HepG2 (cell line): ENCODE results near the gene TCF19. TPM values are rescaled to one million over a fixed set of nuclear protein-coding genes. Genes with fewer than 3 reads are reported as not detected.
A peak's percentile ranks its signal among the peaks of the same experiment; 100 is the strongest.

ENCODE experiments used
- DMAP1 ChIP-seq: IDR thresholded peaks from 2 replicates; pipeline ENCODE4 v1.6.1; 2016
- FOXK2 ChIP-seq: fragments of 450-650 bp; IDR thresholded peaks from 2 replicates; pipeline ENCODE4 v1.6.1; 2016
- HNRNPK ChIP-seq: fragments of 200-400 bp; formaldehyde crosslinking; IDR thresholded peaks from 2 replicates; pipeline ENCODE4 v1.6.1; 2018; ENCODE audit warnings: low read length, low read depth, moderate library complexity, mild to moderate bottlenecking; ENCODE audit not compliant: poor library complexity, severe bottlenecking
- KDM5B ChIP-seq: sonication (generic); formaldehyde crosslinking; IDR thresholded peaks from 2 replicates; pipeline ENCODE4 v1.4.0; 2020; ENCODE audit warnings: missing genetic modification reagents, mild to moderate bottlenecking, borderline replicate concordance
- MED8 ChIP-seq: sonication (generic); formaldehyde crosslinking; IDR thresholded peaks from 2 replicates; pipeline ENCODE4 v1.8.1; 2023; ENCODE audit warnings: mild to moderate bottlenecking, missing genetic modification reagents; ENCODE audit not compliant: insufficient replicate concordance
- NFKB2 ChIP-seq: sonication (generic); formaldehyde crosslinking; IDR thresholded peaks from 2 replicates; pipeline ENCODE4 v1.4.0; 2020; ENCODE audit warnings: missing genetic modification reagents, borderline replicate concordance
- NONO ChIP-seq, 2 experiments: fragments of 450-650 bp in 1 of 2; sonication (generic) in 1 of 2; formaldehyde crosslinking in 1 of 2; IDR thresholded peaks in 1 of 2; conservative IDR thresholded peaks in 1 of 2; 2 replicates each; pipeline versions ENCODE4 v1.6.1 to v1.8.0; 2017 to 2022; ENCODE audit warnings: mild to moderate bottlenecking in 1 of 2, missing genetic modification reagents in 1 of 2, moderate library complexity in 1 of 2
- PITX1 ChIP-seq: sonication (generic); formaldehyde crosslinking; IDR thresholded peaks from 2 replicates; pipeline ENCODE4 v1.5.1; 2020; ENCODE audit warnings: mild to moderate bottlenecking, missing genetic modification reagents
- RELA ChIP-seq: sonication (generic); formaldehyde crosslinking; IDR thresholded peaks from 2 replicates; pipeline ENCODE4 v1.4.0; 2020; ENCODE audit warnings: missing genetic modification reagents
- SMAD3 ChIP-seq: sonication (generic); formaldehyde crosslinking; IDR thresholded peaks from 2 replicates; pipeline ENCODE4 v1.4.0; 2020; ENCODE audit warnings: missing genetic modification reagents
- SRSF1 ChIP-seq: fragments of 200-400 bp; formaldehyde crosslinking; optimal IDR thresholded peaks from 2 replicates; pipeline ENCODE3; 2017; ENCODE audit warnings: mild to moderate bottlenecking, low read depth, low read length, moderate library complexity
- SYNCRIP ChIP-seq: fragments of 200-400 bp; formaldehyde crosslinking; IDR thresholded peaks from 2 replicates; pipeline ENCODE4 v1.6.1; 2018; ENCODE audit warnings: mild to moderate bottlenecking, low read depth, low read length; ENCODE audit not compliant: insufficient read depth
- TFDP1 ChIP-seq: IDR thresholded peaks from 2 replicates; pipeline ENCODE4 v1.6.1; 2016; ENCODE audit warnings: missing compliant biosample characterization, missing genetic modification reagents, borderline replicate concordance
- THAP7 ChIP-seq: sonication (generic); formaldehyde crosslinking; IDR thresholded peaks from 2 replicates; pipeline ENCODE4 v1.8.1; 2023; ENCODE audit warnings: mild to moderate bottlenecking, missing genetic modification reagents
- THYN1 ChIP-seq: sonication (generic); formaldehyde crosslinking; IDR thresholded peaks from 2 replicates; pipeline ENCODE4 v1.8.1; 2023; ENCODE audit warnings: low read depth, mild to moderate bottlenecking, moderate library complexity, missing genetic modification reagents, borderline replicate concordance
- TIGD3 ChIP-seq: sonication (generic); formaldehyde crosslinking; IDR thresholded peaks from 2 replicates; pipeline ENCODE4 v1.5.1; 2020; ENCODE audit warnings: mild to moderate bottlenecking, missing genetic modification reagents, borderline replicate concordance
- U2AF1 ChIP-seq: fragments of 200-400 bp; formaldehyde crosslinking; optimal IDR thresholded peaks from 2 replicates; pipeline ENCODE3; 2017; ENCODE audit warnings: mild to moderate bottlenecking, low read depth, low read length
- ZKSCAN5 ChIP-seq: sonication (generic); formaldehyde crosslinking; IDR thresholded peaks from 2 replicates; pipeline ENCODE4 v1.5.1; 2020; ENCODE audit warnings: mild to moderate bottlenecking, missing genetic modification reagents
- ZNF124 ChIP-seq: sonication (generic); formaldehyde crosslinking; IDR thresholded peaks from 2 replicates; pipeline ENCODE4 v1.4.0; 2020; ENCODE audit warnings: missing genetic modification reagents
- ZNF484 ChIP-seq: sonication (generic); formaldehyde crosslinking; IDR thresholded peaks from 2 replicates; pipeline ENCODE4 v1.5.1; 2020; ENCODE audit warnings: mild to moderate bottlenecking, low read depth, missing genetic modification reagents, borderline replicate concordance
- ZNF674 ChIP-seq: sonication (generic); formaldehyde crosslinking; IDR thresholded peaks from 2 replicates; pipeline ENCODE4 v1.5.0; 2020; ENCODE audit warnings: low read depth, mild to moderate bottlenecking, missing genetic modification reagents
- ZNF768 ChIP-seq: sonication (generic); formaldehyde crosslinking; IDR thresholded peaks from 2 replicates; pipeline ENCODE4 v1.4.0; 2020; ENCODE audit warnings: missing genetic modification reagents
- polyA plus RNA-seq, 8 experiments: library from polyadenylated mRNA; depleted of rRNA in 3 of 8; stranded (reverse) in 7 of 8; unstranded in 1 of 8; fragments of >200 nt; fragmentation: Illumina TruSeq in 4 of 8; extraction: Trizol in 4 of 8; gene quantifications; 2 replicates each; pipeline versions ENCODE4 v1.2.1 to v1.2.3, GENCODE V29; 2011 to 2016; ENCODE audit warnings: low read depth in 4 of 8, missing spikeins in 1 of 8, mixed read lengths in 1 of 8; ENCODE audit not compliant: insufficient read depth in 1 of 8
- total RNA-seq, 5 experiments: library from RNA; depleted of rRNA; stranded (reverse); fragments of >200 nt; fragmentation: Illumina TruSeq; extraction: Trizol; gene quantifications; 2 replicates each; pipeline ENCODE4 v1.2.3, GENCODE V29; 2016; ENCODE audit warnings: low read depth in 1 of 5
- TF ChIP-seq, protein P1 (sequence below): sonication (generic); formaldehyde crosslinking; IDR thresholded peaks from 2 replicates; pipeline ENCODE4 v1.4.0; 2020; ENCODE audit warnings: mild to moderate bottlenecking, low read depth, missing genetic modification reagents
- TF ChIP-seq, protein P2 (sequence below): sonication (generic); formaldehyde crosslinking; IDR thresholded peaks from 2 replicates; pipeline ENCODE4 v1.8.0; 2022; ENCODE audit warnings: mild to moderate bottlenecking, missing genetic modification reagents

TCF19 gene
- total and polyA plus RNA-seq, 2 of the 13 experiments (the other 11 are each of a cell fraction or from before 2014, with no cell fraction given), result 4.9 to 22.2 TPM

- TF ChIP-seq PITX1 (CRISPR knock-in tag) (no peak; the same call in 1 of the 2 replicates), DMAP1 (CRISPR knock-in tag) (no peak; the same call in 1 of the 2 replicates), FOXK2 (no peak), NFKB2 (CRISPR knock-in tag) (peak; percentile 51; the same call in 1 of the 2 replicates), ZNF674 (CRISPR knock-in tag) (no peak), SMAD3 (CRISPR knock-in tag) (0 out of 2 replicates have a peak, but pooled peaks have one; percentile 28), KDM5B (CRISPR knock-in tag) (no peak; the same call in 1 of the 2 replicates), ZNF124 (CRISPR knock-in tag) (no peak), SRSF1 (no peak), ZKSCAN5 (CRISPR knock-in tag) (no peak), NONO (IDR thresholded peaks at IDR 0.05) (no peak), NONO (CRISPR knock-in tag; conservative IDR thresholded peaks at IDR 0.05) (peak; percentile 67; the same call in 1 of the 2 replicates), TFDP1 (CRISPR knock-in tag) (peak; percentile 99), SYNCRIP (no peak), THYN1 (CRISPR knock-in tag) (0 out of 2 replicates have a peak, but pooled peaks have one; percentile 60), ZNF768 (no peak), THAP7 (CRISPR knock-in tag) (no peak), HNRNPK (peak; percentile 96), MED8 (CRISPR knock-in tag) (no peak), TIGD3 (CRISPR knock-in tag) (no peak), U2AF1 (peak; percentile 16), RELA (CRISPR knock-in tag) (no peak), ZNF484 (CRISPR knock-in tag) (no peak)
- TF ChIP-seq, protein P1, sequence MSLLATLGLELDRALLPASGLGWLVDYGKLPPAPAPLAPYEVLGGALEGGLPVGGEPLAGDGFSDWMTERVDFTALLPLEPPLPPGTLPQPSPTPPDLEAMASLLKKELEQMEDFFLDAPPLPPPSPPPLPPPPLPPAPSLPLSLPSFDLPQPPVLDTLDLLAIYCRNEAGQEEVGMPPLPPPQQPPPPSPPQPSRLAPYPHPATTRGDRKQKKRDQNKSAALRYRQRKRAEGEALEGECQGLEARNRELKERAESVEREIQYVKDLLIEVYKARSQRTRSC, result no peak
- TF ChIP-seq, protein P2, sequence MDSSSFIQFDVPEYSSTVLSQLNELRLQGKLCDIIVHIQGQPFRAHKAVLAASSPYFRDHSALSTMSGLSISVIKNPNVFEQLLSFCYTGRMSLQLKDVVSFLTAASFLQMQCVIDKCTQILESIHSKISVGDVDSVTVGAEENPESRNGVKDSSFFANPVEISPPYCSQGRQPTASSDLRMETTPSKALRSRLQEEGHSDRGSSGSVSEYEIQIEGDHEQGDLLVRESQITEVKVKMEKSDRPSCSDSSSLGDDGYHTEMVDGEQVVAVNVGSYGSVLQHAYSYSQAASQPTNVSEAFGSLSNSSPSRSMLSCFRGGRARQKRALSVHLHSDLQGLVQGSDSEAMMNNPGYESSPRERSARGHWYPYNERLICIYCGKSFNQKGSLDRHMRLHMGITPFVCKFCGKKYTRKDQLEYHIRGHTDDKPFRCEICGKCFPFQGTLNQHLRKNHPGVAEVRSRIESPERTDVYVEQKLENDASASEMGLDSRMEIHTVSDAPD (CRISPR knock-in tag), result no peak
These were observed at the start of gene TCF19 (continued) for GRCh38 chr6:31158140-31158862.
